Loucy (cell line): Measurements from ENCODE around the gene ANKRD26.
"Not testable (repeated sequence)": the region's sequence is repeated elsewhere in the genome, so short reads cannot be mapped to it uniquely, and the experiment has no call there.

Experiments used
- H2AFZ ChIP-seq: fragments of 200-600 bp; sonication (generic); 2 replicates; pipeline ENCODE4 v1.6.0; 2016; ENCODE audit warnings: antibody characterized with exemption, mild to moderate bottlenecking, low read length, moderate library complexity
- H3F3A ChIP-seq: fragments of 200-600 bp; 2 replicates; pipeline ENCODE4 v1.6.0; 2016; ENCODE audit warnings: antibody characterized with exemption, low read depth, mild to moderate bottlenecking
- H3K27me3 ChIP-seq: fragments of 200-600 bp; sonication (generic); 2 replicates; pipeline ENCODE4 v1.6.1; 2014; ENCODE audit warnings: low read length, mild to moderate bottlenecking; ENCODE audit not compliant: insufficient read depth, poor library complexity, severe bottlenecking
- H3K36me3 ChIP-seq: fragments of 200-600 bp; sonication (generic); 2 replicates; pipeline ENCODE4 v1.6.1; 2016; ENCODE audit warnings: low read length; ENCODE audit not compliant: insufficient read depth
- H3K4me1 ChIP-seq: fragments of 200-600 bp; sonication (generic); 2 replicates; pipeline ENCODE4 v1.5.1; 2014; ENCODE audit warnings: low read length, mild to moderate bottlenecking; ENCODE audit not compliant: insufficient read depth, poor library complexity, severe bottlenecking
- H3K4me2 ChIP-seq: fragments of 200-600 bp; sonication (generic); 2 replicates; pipeline ENCODE4 v1.6.0; 2014; ENCODE audit warnings: antibody characterized with exemption, low read length, low read depth, mild to moderate bottlenecking; ENCODE audit not compliant: poor library complexity, severe bottlenecking
- H3K4me3 ChIP-seq: fragments of 200-600 bp; sonication (generic); 2 replicates; pipeline ENCODE4 v1.5.1; 2014; ENCODE audit warnings: low read length, mild to moderate bottlenecking, mixed read lengths; ENCODE audit not compliant: poor library complexity, severe bottlenecking
- H3K79me2 ChIP-seq: fragments of 200-600 bp; sonication (generic); 2 replicates; pipeline ENCODE4 v1.6.1; 2014; ENCODE audit warnings: low read length; ENCODE audit not compliant: insufficient read depth
- H3K9ac ChIP-seq: fragments of 200-600 bp; sonication (generic); 2 replicates; pipeline ENCODE4 v1.6.0; 2014; ENCODE audit warnings: mild to moderate bottlenecking, low read depth, low read length, moderate library complexity; ENCODE audit not compliant: poor library complexity, severe bottlenecking
- H3K9me2 ChIP-seq: fragments of 200-600 bp; sonication (generic); replicated peaks from 2 replicates; pipeline ENCODE4 v1.6.1; 2016; ENCODE audit warnings: low read depth, low read length, mixed read lengths
- H3K9me3 ChIP-seq: fragments of 200-600 bp; sonication (generic); 2 replicates; pipeline ENCODE4 v1.6.1; 2014; ENCODE audit warnings: mild to moderate bottlenecking, antibody characterized with exemption, low read length, low read depth; ENCODE audit not compliant: insufficient read depth
- H4K20me1 ChIP-seq: fragments of 200-600 bp; sonication (generic); 2 replicates; pipeline ENCODE4 v1.6.0; 2014; ENCODE audit warnings: antibody characterized with exemption, low read length, mild to moderate bottlenecking; ENCODE audit not compliant: insufficient read depth, poor library complexity, severe bottlenecking
- EZH2phosphoT487 ChIP-seq: fragments of 200-600 bp; IDR thresholded peaks from 2 replicates; pipeline ENCODE4 v1.6.1; 2018; ENCODE audit warnings: antibody characterized with exemption, mild to moderate bottlenecking, moderate library complexity, borderline replicate concordance
- TF ChIP-seq, protein P1 (sequence below): fragments of 200-600 bp; sonication (generic); conservative IDR thresholded peaks from 2 replicates; pipeline ENCODE4 v1.5.1; 2014; ENCODE audit warnings: mild to moderate bottlenecking, antibody characterized with exemption, low read length

ANKRD26 gene

DNA sequence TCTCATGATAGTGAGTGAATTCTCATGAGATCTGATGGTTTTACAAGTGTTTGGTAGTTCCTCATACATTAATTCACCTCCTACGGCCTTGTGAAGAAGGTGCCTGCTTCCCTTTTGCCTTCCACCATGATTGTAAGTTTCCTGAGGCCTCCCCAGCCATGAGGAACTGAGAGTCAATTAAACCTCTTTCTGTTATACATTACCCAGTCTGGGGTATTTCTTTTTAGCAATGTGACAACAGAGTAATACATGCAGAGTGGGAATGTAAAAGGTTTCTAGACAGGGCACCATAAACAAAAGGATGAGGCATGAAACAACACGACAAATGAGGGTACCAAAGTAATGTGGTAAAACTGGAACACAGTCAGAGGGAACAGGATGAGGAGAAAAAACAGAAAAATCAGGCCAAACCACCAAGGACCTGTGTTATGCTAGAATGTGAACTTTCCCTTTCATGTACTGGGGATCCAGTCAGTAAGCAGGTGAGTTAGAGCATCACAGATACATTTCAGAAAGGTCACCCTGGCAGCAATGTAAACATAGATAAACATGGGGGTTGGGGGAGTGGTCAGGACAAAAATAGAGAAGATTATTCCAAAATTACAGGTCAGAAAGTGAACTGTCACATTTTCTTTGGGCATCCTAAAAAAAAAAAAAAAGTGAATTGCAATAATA is 31.9 kb downstream of the ANKRD26 start:
- Histone ChIP-seq H3K9ac (no peak overlapping the region), H3K36me3 (peaks cover 4% of the 10 kb centered on the region; the same call in 1 of the 2 replicates), H3K4me1 (peaks cover 7% of the 10 kb centered on the region), H3K9me2 (no peaks in the 10 kb centered on the region), H3K9me3 (no peaks in the 10 kb centered on the region), H3F3A (no peaks in the 10 kb centered on the region), H3K4me2 (no peak overlapping the region), H3K4me3 (no peak overlapping the region), H3K27me3 (no peaks in the 10 kb centered on the region), H4K20me1 (no peaks in the 10 kb centered on the region), H2AFZ (no peak overlapping the region), H3K79me2 (no peaks in the 10 kb centered on the region)
- no peak for TF ChIP-seq EZH2phosphoT487
- TF ChIP-seq, protein P1, sequence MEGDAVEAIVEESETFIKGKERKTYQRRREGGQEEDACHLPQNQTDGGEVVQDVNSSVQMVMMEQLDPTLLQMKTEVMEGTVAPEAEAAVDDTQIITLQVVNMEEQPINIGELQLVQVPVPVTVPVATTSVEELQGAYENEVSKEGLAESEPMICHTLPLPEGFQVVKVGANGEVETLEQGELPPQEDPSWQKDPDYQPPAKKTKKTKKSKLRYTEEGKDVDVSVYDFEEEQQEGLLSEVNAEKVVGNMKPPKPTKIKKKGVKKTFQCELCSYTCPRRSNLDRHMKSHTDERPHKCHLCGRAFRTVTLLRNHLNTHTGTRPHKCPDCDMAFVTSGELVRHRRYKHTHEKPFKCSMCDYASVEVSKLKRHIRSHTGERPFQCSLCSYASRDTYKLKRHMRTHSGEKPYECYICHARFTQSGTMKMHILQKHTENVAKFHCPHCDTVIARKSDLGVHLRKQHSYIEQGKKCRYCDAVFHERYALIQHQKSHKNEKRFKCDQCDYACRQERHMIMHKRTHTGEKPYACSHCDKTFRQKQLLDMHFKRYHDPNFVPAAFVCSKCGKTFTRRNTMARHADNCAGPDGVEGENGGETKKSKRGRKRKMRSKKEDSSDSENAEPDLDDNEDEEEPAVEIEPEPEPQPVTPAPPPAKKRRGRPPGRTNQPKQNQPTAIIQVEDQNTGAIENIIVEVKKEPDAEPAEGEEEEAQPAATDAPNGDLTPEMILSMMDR = no peak

GRCh38 chr10:27065084-27065483 is 35.2 kb downstream of the ANKRD26 start:
- peaks cover 4% of the 10 kb centered on the region; the same call in 1 of the 2 replicates for H3K36me3 ChIP-seq
- TF ChIP-seq, protein P1 = no peak
- no peak for TF ChIP-seq EZH2phosphoT487

DNA sequence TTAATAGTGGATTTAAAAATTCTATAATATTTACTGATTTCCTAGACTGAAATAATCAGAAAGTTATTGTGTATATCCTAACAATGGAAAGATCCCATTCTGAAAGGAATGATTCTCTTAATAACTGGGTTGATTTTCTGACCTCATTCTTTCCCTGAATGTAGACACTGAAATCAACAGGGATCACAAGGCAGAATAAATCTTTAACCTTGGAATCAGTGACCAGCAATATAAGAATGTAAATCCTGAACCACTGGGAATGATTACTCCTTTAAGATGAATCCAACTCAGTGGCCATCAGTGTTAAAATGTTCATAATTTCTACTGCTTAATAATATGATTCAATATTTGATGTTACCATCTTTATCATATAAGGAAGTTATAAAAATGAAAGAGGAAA is 47.6 kb downstream of the ANKRD26 start:
- H3K79me2 ChIP-seq = no peaks in the 10 kb centered on the region
- H3K4me2 ChIP-seq = no peak overlapping the region
- TF ChIP-seq, protein P1 = no peak
- no peak for TF ChIP-seq EZH2phosphoT487
- H3F3A ChIP-seq = no peaks in the 10 kb centered on the region
- H3K9me2 ChIP-seq = no peaks in the 10 kb centered on the region
- H3K4me3 ChIP-seq = no peak overlapping the region
- H3K9me3 ChIP-seq = no peaks in the 10 kb centered on the region
- no peaks in the 10 kb centered on the region for H3K4me1 ChIP-seq
- no peaks in the 10 kb centered on the region for H4K20me1 ChIP-seq
- no peak overlapping the region for H2AFZ ChIP-seq
- no peaks in the 10 kb centered on the region for H3K36me3 ChIP-seq
- no peak overlapping the region for H3K9ac ChIP-seq
- H3K27me3 ChIP-seq = no peaks in the 10 kb centered on the region

More at GRCh38 chr10:27065084-27065483, 35.2 kb downstream of the ANKRD26 start:
- Histone ChIP-seq H3K4me3 (no peak overlapping the region), H3K4me1 (no peaks in the 10 kb centered on the region), H3F3A (no peaks in the 10 kb centered on the region), H3K4me2 (no peak overlapping the region), H3K9ac (no peak overlapping the region), H2AFZ (no peak overlapping the region), H4K20me1 (no peaks in the 10 kb centered on the region), H3K79me2 (no peaks in the 10 kb centered on the region), H3K27me3 (no peaks in the 10 kb centered on the region), H3K9me2 (no peaks in the 10 kb centered on the region), H3K9me3 (no peaks in the 10 kb centered on the region)

- H3F3A ChIP-seq, H4K20me1 ChIP-seq: not testable (repeated sequence)
Observed at GRCh38 chr10:27045247-27045646, 55.0 kb downstream of the ANKRD26 start.

More at GRCh38 chr10:27045247-27045646, 55.0 kb downstream of the ANKRD26 start:
- not testable (repeated sequence) for H3K9ac ChIP-seq, H3K36me3 ChIP-seq, H2AFZ ChIP-seq, H3K4me2 ChIP-seq, H3K4me3 ChIP-seq, H3K4me1 ChIP-seq, H3K9me2 ChIP-seq, H3K27me3 ChIP-seq, H3K9me3 ChIP-seq, H3K79me2 ChIP-seq
